Mammary epithelial cell (primary cell): ENCODE results near the gene GNAT2.

Experiments used
- EZH2 ChIP-seq: IDR thresholded peaks from 2 replicates; pipeline ENCODE4 v1.6.1; 2012; ENCODE audit warnings: low read length, inconsistent platforms, borderline replicate concordance
- TF ChIP-seq, protein P1 (sequence below), 2 donors: IDR thresholded peaks in 1 of 2; conservative IDR thresholded peaks in 1 of 2; 2 replicates each; pipeline ENCODE4 v1.5.1; 2011 to 2012; ENCODE audit warnings: inconsistent platforms in 2 of 2, low read length in 2 of 2, mild to moderate bottlenecking in 2 of 2, control low read depth in 1 of 2, low read depth in 1 of 2; ENCODE audit not compliant: insufficient read depth in 1 of 2; ENCODE audit errors: extremely low read depth in 1 of 2

DNA sequence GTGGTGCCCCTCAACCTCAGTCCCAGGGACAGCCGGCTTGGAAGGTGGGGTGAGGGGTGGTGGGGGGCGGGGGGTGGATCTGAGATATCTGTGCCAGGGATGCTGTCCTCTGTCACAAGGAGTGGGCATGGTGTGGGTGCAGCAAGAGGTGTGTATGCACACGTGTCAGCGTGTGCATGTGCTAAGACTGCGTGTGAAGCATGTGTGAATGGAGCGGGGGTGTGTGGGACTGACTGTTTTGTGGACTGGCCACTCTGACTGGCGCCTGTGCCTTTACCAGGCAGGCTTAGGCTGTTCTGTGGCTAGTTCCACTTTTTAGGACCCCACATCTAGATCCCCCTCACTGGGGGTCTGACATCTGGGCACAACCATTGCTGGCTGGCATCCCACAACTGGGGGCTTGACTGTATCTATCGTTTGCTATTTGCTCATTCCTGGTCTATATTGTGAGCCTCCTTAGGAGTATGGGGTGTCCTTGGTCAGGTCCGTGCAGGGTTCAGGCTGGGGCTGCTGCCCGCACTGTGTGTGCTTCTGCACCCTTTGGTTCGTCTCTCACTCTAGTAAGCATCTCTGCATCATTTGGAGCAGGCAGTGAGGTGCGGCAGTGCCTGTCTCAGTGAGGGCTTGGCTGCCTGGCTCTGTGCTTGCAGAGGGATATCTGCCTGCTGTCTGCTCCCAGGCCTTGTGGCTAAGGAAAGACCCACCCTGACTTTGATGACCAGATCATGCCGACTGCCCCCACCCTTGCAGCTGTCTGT, 2.1 kb upstream of the GNAT2 start:
- TF ChIP-seq, protein P1, sequence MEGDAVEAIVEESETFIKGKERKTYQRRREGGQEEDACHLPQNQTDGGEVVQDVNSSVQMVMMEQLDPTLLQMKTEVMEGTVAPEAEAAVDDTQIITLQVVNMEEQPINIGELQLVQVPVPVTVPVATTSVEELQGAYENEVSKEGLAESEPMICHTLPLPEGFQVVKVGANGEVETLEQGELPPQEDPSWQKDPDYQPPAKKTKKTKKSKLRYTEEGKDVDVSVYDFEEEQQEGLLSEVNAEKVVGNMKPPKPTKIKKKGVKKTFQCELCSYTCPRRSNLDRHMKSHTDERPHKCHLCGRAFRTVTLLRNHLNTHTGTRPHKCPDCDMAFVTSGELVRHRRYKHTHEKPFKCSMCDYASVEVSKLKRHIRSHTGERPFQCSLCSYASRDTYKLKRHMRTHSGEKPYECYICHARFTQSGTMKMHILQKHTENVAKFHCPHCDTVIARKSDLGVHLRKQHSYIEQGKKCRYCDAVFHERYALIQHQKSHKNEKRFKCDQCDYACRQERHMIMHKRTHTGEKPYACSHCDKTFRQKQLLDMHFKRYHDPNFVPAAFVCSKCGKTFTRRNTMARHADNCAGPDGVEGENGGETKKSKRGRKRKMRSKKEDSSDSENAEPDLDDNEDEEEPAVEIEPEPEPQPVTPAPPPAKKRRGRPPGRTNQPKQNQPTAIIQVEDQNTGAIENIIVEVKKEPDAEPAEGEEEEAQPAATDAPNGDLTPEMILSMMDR (conservative IDR thresholded peaks at IDR 0.05 in 1 of 2, IDR thresholded peaks at IDR 0.05 in 1 of 2; ENCODE audit: extremely low read depth in 1 of 2, insufficient read depth in 1 of 2, low read depth in 1 of 2, low read length in 2 of 2), result no peak
- no peak for TF ChIP-seq EZH2
